ENCODE results near the gene SAMD9L. TPM values are rescaled to one million over a fixed set of nuclear protein-coding genes. Genes with fewer than 3 reads are reported as not detected.

The SAMD9L gene
- polyA plus RNA-seq, 1 of the 3 experiments (the other 2 are of a cell fraction) = 1.8 TPM

DNA sequence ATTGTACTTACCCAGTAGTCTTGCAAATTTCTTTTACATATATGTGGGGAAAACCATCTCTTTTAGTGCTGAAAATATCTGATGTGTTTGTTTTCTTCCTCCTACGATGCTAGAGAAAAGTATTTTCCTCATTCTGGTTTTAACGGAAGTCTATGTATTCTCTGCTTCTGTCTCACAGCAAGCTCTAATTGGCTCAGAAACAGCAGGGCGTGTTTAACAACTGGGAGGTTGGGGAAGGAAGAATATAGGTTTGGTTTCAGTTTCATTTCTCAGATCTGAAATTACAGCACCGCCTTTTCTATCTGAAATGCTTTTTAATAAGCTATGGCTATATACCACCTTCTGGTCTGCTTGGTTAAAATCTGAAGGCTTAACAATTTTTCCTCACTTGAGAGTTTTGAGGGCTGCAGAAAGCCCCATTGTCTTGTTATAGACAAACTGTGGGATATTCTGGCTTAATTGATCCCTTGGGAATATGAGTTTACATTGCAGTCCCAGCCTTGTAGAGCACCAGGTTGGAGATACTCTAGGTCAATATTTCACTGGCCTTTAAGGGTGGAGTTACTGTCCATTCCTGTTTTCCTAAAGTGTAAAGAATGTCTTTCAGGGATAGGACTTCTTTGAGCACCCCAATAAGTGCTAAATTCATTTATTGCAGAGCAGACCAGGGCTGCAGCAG lies 30.2 kb downstream of the SAMD9L start, which contains the start of gene SAMD9 (continued):
- TF ChIP-seq, protein P1, sequence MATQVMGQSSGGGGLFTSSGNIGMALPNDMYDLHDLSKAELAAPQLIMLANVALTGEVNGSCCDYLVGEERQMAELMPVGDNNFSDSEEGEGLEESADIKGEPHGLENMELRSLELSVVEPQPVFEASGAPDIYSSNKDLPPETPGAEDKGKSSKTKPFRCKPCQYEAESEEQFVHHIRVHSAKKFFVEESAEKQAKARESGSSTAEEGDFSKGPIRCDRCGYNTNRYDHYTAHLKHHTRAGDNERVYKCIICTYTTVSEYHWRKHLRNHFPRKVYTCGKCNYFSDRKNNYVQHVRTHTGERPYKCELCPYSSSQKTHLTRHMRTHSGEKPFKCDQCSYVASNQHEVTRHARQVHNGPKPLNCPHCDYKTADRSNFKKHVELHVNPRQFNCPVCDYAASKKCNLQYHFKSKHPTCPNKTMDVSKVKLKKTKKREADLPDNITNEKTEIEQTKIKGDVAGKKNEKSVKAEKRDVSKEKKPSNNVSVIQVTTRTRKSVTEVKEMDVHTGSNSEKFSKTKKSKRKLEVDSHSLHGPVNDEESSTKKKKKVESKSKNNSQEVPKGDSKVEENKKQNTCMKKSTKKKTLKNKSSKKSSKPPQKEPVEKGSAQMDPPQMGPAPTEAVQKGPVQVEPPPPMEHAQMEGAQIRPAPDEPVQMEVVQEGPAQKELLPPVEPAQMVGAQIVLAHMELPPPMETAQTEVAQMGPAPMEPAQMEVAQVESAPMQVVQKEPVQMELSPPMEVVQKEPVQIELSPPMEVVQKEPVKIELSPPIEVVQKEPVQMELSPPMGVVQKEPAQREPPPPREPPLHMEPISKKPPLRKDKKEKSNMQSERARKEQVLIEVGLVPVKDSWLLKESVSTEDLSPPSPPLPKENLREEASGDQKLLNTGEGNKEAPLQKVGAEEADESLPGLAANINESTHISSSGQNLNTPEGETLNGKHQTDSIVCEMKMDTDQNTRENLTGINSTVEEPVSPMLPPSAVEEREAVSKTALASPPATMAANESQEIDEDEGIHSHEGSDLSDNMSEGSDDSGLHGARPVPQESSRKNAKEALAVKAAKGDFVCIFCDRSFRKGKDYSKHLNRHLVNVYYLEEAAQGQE (IDR thresholded peaks at IDR 0.05; ENCODE audit: low read depth, low read length) = no peak
- TF ChIP-seq JUND (IDR thresholded peaks at IDR 0.05) (no peak), MEF2A (IDR thresholded peaks at IDR 0.05; ENCODE audit: borderline replicate concordance, low read depth) (no peak), EZH2phosphoT487 (IDR thresholded peaks at IDR 0.05; ENCODE audit: borderline replicate concordance, low read depth) (no peak), EP300 (IDR thresholded peaks at IDR 0.05; ENCODE audit: borderline replicate concordance in 1 of 2, low read depth in 1 of 2, low read length in 1 of 2) (no peak), GABPA (IDR thresholded peaks at IDR 0.05; ENCODE audit: low read depth) (0 out of 2 replicates have a peak, but pooled peaks have one; percentile 18)
- TF ChIP-seq, protein P2, sequence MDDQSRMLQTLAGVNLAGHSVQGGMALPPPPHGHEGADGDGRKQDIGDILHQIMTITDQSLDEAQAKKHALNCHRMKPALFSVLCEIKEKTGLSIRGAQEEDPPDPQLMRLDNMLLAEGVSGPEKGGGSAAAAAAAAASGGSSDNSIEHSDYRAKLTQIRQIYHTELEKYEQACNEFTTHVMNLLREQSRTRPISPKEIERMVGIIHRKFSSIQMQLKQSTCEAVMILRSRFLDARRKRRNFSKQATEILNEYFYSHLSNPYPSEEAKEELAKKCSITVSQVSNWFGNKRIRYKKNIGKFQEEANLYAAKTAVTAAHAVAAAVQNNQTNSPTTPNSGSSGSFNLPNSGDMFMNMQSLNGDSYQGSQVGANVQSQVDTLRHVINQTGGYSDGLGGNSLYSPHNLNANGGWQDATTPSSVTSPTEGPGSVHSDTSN (IDR thresholded peaks at IDR 0.05) = no peak
- TF ChIP-seq, protein P3, sequence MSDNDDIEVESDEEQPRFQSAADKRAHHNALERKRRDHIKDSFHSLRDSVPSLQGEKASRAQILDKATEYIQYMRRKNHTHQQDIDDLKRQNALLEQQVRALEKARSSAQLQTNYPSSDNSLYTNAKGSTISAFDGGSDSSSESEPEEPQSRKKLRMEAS (IDR thresholded peaks at IDR 0.05; ENCODE audit: low read depth) = no peak

DNA sequence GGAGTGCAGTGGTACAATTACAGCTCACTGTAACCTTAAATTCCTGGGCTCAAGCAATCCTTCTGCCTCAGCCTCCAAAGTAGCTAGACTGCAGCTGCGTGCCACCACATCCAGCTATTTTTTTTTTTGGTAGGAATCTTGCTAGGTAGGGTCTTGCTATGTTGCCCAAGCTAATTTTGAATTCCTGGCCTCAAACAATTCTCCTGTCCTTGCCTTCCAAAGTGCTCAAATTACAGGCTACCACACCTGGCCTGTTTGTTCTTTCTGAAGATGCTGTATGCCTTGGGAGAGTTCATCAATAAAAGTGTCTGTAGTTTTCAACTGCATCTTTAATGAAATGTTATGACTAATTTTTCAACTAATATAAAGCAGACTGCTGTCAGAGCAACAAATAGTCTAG lies 30.9 kb downstream of the SAMD9L start:
- peaks cover 3% of the 10 kb centered on the region; the same call in 1 of the 2 replicates for H3K79me2 ChIP-seq (ENCODE audit: insufficient read depth)
- H3K36me3 ChIP-seq (replicated peaks in 1 of 2; ENCODE audit: control insufficient read depth in 1 of 2, insufficient read depth in 2 of 2, low read length in 1 of 2) = no peaks in the 10 kb centered on the region
- WGBS (ENCODE audit: low lambda C conversion rate) = 37% methylated on average over 1 of the region's 1 CpG
- TF ChIP-seq EP300 (IDR thresholded peaks at IDR 0.05; ENCODE audit: borderline replicate concordance in 1 of 2, low read depth in 1 of 2, low read length in 1 of 2) (no peak), RAD21 (IDR thresholded peaks at IDR 0.05; ENCODE audit: low read length) (no peak), GABPA (IDR thresholded peaks at IDR 0.05; ENCODE audit: low read depth) (no peak), EZH2phosphoT487 (IDR thresholded peaks at IDR 0.05; ENCODE audit: borderline replicate concordance, low read depth) (no peak), YY1 (IDR thresholded peaks at IDR 0.05; ENCODE audit: low read depth) (no peak), FOSL2 (IDR thresholded peaks at IDR 0.05; ENCODE audit: borderline replicate concordance, low read depth) (no peak)
- TF ChIP-seq, protein P1 (IDR thresholded peaks at IDR 0.05; ENCODE audit: low read depth, low read length) = no peak
- TF ChIP-seq, protein P4, sequence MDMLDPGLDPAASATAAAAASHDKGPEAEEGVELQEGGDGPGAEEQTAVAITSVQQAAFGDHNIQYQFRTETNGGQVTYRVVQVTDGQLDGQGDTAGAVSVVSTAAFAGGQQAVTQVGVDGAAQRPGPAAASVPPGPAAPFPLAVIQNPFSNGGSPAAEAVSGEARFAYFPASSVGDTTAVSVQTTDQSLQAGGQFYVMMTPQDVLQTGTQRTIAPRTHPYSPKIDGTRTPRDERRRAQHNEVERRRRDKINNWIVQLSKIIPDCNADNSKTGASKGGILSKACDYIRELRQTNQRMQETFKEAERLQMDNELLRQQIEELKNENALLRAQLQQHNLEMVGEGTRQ (IDR thresholded peaks at IDR 0.05; ENCODE audit: borderline replicate concordance, low read depth, low read length) = no peak
- TF ChIP-seq, protein P5, sequence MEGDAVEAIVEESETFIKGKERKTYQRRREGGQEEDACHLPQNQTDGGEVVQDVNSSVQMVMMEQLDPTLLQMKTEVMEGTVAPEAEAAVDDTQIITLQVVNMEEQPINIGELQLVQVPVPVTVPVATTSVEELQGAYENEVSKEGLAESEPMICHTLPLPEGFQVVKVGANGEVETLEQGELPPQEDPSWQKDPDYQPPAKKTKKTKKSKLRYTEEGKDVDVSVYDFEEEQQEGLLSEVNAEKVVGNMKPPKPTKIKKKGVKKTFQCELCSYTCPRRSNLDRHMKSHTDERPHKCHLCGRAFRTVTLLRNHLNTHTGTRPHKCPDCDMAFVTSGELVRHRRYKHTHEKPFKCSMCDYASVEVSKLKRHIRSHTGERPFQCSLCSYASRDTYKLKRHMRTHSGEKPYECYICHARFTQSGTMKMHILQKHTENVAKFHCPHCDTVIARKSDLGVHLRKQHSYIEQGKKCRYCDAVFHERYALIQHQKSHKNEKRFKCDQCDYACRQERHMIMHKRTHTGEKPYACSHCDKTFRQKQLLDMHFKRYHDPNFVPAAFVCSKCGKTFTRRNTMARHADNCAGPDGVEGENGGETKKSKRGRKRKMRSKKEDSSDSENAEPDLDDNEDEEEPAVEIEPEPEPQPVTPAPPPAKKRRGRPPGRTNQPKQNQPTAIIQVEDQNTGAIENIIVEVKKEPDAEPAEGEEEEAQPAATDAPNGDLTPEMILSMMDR (IDR thresholded peaks at IDR 0.05) = no peak
- TF ChIP-seq, protein P6, sequence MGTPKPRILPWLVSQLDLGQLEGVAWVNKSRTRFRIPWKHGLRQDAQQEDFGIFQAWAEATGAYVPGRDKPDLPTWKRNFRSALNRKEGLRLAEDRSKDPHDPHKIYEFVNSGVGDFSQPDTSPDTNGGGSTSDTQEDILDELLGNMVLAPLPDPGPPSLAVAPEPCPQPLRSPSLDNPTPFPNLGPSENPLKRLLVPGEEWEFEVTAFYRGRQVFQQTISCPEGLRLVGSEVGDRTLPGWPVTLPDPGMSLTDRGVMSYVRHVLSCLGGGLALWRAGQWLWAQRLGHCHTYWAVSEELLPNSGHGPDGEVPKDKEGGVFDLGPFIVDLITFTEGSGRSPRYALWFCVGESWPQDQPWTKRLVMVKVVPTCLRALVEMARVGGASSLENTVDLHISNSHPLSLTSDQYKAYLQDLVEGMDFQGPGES (IDR thresholded peaks at IDR 0.05; ENCODE audit: low read depth, low read length) = no peak
- CTCF ChIA-PET = interaction anchor here (1.0 to 2.2 kb wide), 3 partner anchors 12 to 496 kb away, joined by 3 to 5 read pairs (median 4); no protein-coding TSS in a partner anchor
- peak overlapping the region; percentile 59 to 77; a peak in 3 of 4 replicates for H3K27ac ChIP-seq (ENCODE audit: low read depth in 2 of 2, low read length in 1 of 2)
- H3K9ac ChIP-seq = peak overlapping the region; percentile 47; the same call in 1 of the 2 replicates
- H3K4me1 ChIP-seq (ENCODE audit: control insufficient read depth in 1 of 2, insufficient read depth in 2 of 2, low read depth in 1 of 2, low read length in 1 of 2) = peaks cover 0 to 5% of the 10 kb centered on the region in 2 experiments; a peak in 2 of 4 replicates
- H3K9me3 ChIP-seq = 0 out of 2 replicates have a peak, but pooled peaks cover 3% of the 10 kb centered on the region
- H2AFZ ChIP-seq (ENCODE audit: low read depth) = peak overlapping the region; percentile 99
- no peak for DNase-seq
- peak overlapping the region; percentile 74 for H3K4me2 ChIP-seq
- POLR2A ChIA-PET = no interaction called here
- H4K20me1 ChIP-seq (ENCODE audit: insufficient read depth) = no peaks in the 10 kb centered on the region
- H3F3A ChIP-seq (replicated peaks; ENCODE audit: insufficient read depth) = peaks cover 5% of the 10 kb centered on the region
- H3K4me3 ChIP-seq (ENCODE audit: low read depth in 2 of 2, low read length in 1 of 2) = peak overlapping the region; percentile 57 to 62
- no peaks in the 10 kb centered on the region for H3K9me2 ChIP-seq
- H3K27me3 ChIP-seq (ENCODE audit: insufficient read depth) = no peaks in the 10 kb centered on the region

Data from SK-N-SH (cell line).